HG03066 (cell line): Measurements from ENCODE around the gene RGPD5.
A peak's percentile ranks its signal among the peaks of the same experiment; 100 is the strongest.
"Not testable (repeated sequence)": the region's sequence is repeated elsewhere in the genome, so short reads cannot be mapped to it uniquely, and the experiment has no call there.

Experiments used
- ATAC-seq: cut with Tn5 transposase; IDR thresholded peaks from one replicate; pipeline ENCODE4 v1.9.1; 2021; ENCODE audit warnings: low read depth; ENCODE audit not compliant: unreplicated experiment

The RGPD5 gene

GRCh38 chr2:109889909-109890308 is 95.8 kb downstream of the RGPD5 start:
- not testable (repeated sequence) for ATAC-seq

- ATAC-seq, result not testable (repeated sequence)
Observed at GRCh38 chr2:109891024-109891423, 96.9 kb downstream of the RGPD5 start.

GRCh38 chr2:109893736-109894135 is 99.6 kb downstream of the RGPD5 start:
- ATAC-seq, result not testable (repeated sequence)

GRCh38 chr2:109894141-109894540 is 100.0 kb downstream of the RGPD5 start:
- ATAC-seq, result not testable (repeated sequence)

GRCh38 chr2:109895090-109895869 is 101.2 kb downstream of the RGPD5 start:
- ATAC-seq, result not testable (repeated sequence)

- peak; percentile 89 for ATAC-seq
Observed at GRCh38 chr2:109896212-109896611, 102.1 kb downstream of the RGPD5 start.

- not testable (repeated sequence) for ATAC-seq
Observed at GRCh38 chr2:109897769-109898461, 103.8 kb downstream of the RGPD5 start.

- not testable (repeated sequence) for ATAC-seq
Observed at GRCh38 chr2:109898462-109899336, 104.6 kb downstream of the RGPD5 start, which contains the start of gene LIMS3. TSS of gene LIMS3 (plus strand) at chr2:109898688. CDS start at chr2:109898729, 41 bp downstream.

- peak; percentile 67 for ATAC-seq
Observed at GRCh38 chr2:109905796-109906195, 111.7 kb downstream of the RGPD5 start.
